IPS-18a (cell line): Measurements from ENCODE around the gene PPP6R3.
"Not testable (repeated sequence)": the region's sequence is repeated elsewhere in the genome, so short reads cannot be mapped to it uniquely, and the experiment has no call there.

ENCODE experiments used
- H3K27ac ChIP-seq: one replicate; pipeline ENCODE4 v1.5.1; 2013; ENCODE audit warnings: low read length
- H3K27me3 ChIP-seq: one replicate; pipeline ENCODE4 v1.6.1; 2013; ENCODE audit warnings: mild to moderate bottlenecking, low read length; ENCODE audit not compliant: control insufficient read depth, insufficient read depth
- H3K36me3 ChIP-seq: one replicate; pipeline ENCODE4 v1.6.1; 2013; ENCODE audit warnings: low read depth, low read length; ENCODE audit not compliant: control insufficient read depth
- H3K4me1 ChIP-seq: one replicate; pipeline ENCODE4 v1.6.1; 2013; ENCODE audit warnings: low read depth, low read length; ENCODE audit not compliant: control insufficient read depth
- H3K4me3 ChIP-seq: one replicate; pipeline ENCODE4 v1.5.1; 2013; ENCODE audit warnings: low read length
- H3K9ac ChIP-seq: one replicate; pipeline ENCODE4 v1.6.1; 2013; ENCODE audit warnings: mild to moderate bottlenecking, low read length, moderate library complexity
- H3K9me3 ChIP-seq: one replicate; pipeline ENCODE4 v1.6.1; 2013; ENCODE audit warnings: low read depth, low read length; ENCODE audit not compliant: control insufficient read depth

Gene PPP6R3

DNA sequence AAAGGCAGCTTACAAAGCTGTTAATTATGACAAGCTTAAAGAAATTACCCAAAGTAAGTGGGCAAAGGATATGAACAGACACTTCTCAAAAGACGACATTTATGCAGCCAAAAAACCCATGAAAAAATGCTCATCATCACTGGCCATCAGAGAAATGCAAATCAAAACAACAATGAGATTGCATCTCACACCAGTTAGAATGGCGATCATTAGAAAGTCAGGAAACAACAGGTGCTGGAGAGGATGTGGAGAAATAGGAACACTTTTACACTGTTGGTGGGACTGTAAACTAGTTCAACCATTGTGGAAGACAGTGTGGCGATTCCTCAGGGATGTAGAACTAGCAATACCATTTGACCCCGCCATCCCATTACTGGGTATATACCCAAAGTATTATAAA lies 164.5 kb downstream of the PPP6R3 start:
- H3K27ac ChIP-seq, H3K27me3 ChIP-seq, H3K36me3 ChIP-seq, H3K9ac ChIP-seq, H3K4me3 ChIP-seq, H3K9me3 ChIP-seq, H3K4me1 ChIP-seq: not testable (repeated sequence)

GRCh38 chr11:68626236-68626635 lies 165.7 kb downstream of the PPP6R3 start:
- H3K27ac ChIP-seq, H3K27me3 ChIP-seq, H3K9me3 ChIP-seq, H3K4me1 ChIP-seq, H3K36me3 ChIP-seq, H3K4me3 ChIP-seq, H3K9ac ChIP-seq: not testable (repeated sequence)

DNA sequence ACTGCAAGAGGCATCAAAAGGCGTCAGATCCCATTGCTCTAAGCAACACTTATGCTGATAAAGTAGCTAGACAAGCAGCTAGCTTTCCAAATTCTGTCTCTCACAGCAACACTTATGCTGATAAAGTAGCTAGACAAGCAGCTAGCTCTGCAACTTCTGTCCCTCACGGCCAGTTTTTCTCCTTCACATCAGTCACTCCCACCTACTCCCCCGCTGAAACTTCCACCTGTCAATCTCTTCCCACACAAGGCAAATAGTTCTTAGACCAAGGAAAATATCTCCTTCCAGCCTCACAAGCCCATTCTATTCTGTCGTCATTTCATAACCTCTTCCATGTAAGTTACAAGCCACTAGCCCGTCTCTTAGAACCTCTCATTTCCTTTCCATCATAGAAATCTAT lies 168.3 kb downstream of the PPP6R3 start:
- H3K27me3 ChIP-seq, H3K4me1 ChIP-seq, H3K9me3 ChIP-seq, H3K9ac ChIP-seq, H3K27ac ChIP-seq, H3K36me3 ChIP-seq, H3K4me3 ChIP-seq: not testable (repeated sequence)

- not testable (repeated sequence) for H3K9ac ChIP-seq, H3K9me3 ChIP-seq, H3K4me1 ChIP-seq, H3K4me3 ChIP-seq, H3K36me3 ChIP-seq, H3K27me3 ChIP-seq, H3K27ac ChIP-seq
Observed at GRCh38 chr11:68632375-68632774, 171.8 kb downstream of the PPP6R3 start.

GRCh38 chr11:68632802-68633201 lies 172.2 kb downstream of the PPP6R3 start:
- Histone ChIP-seq H3K9ac (no peak overlapping the region), H3K9me3 (no peaks in the 10 kb centered on the region)

DNA sequence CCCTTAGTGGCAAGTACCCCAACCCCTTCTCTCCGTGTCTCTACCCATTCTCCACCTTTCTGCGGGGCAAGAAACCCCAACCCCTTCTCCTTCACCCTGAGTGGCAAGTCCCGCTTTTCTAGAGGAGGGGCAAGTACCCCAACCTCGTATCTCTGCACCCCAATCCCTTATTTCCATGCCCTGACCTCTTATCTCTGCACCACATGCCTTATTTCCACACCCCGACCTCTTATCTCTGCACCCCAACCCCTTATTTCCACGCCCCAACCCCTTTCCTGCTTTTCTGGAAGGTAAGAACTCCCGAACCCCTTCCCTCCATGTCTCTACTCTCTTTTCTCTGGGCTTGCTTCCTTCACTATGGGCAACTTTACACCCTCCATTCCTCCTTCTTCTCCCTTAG lies 174.1 kb downstream of the PPP6R3 start:
- not testable (repeated sequence) for H3K9me3 ChIP-seq, H3K4me3 ChIP-seq, H3K36me3 ChIP-seq, H3K27me3 ChIP-seq, H3K4me1 ChIP-seq, H3K9ac ChIP-seq, H3K27ac ChIP-seq

More at GRCh38 chr11:68632802-68633201, 172.2 kb downstream of the PPP6R3 start:
- no peak overlapping the region for H3K4me3 ChIP-seq
- peaks cover 7% of the 10 kb centered on the region for H3K4me1 ChIP-seq
- H3K36me3 ChIP-seq, result no peaks in the 10 kb centered on the region
- H3K27ac ChIP-seq, result no peak overlapping the region
- no peaks in the 10 kb centered on the region for H3K27me3 ChIP-seq

DNA sequence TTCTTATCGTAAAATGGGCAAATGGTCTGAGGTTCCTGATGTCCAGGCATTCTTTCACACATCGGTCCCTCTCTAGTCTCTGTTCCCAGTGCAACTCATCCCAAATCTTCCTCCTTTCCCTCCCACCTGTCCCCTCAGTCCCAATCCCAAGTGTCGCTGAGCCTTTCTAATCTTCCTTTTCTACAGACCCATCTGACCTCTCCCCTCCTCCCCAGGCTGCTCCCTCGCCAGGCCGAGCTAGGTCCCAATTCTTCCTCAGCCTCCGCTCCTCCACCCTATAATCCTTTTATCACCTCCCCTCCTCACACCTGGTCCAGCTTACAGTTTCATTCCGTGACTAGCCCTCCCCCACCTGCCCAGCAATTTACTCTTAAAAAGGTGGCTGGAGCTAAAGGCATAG lies 174.6 kb downstream of the PPP6R3 start:
- H3K4me1 ChIP-seq, H3K36me3 ChIP-seq, H3K27me3 ChIP-seq, H3K9me3 ChIP-seq, H3K27ac ChIP-seq, H3K9ac ChIP-seq, H3K4me3 ChIP-seq: not testable (repeated sequence)

GRCh38 chr11:68635883-68636282 lies 175.3 kb downstream of the PPP6R3 start:
- not testable (repeated sequence) for H3K9me3 ChIP-seq, H3K27me3 ChIP-seq, H3K27ac ChIP-seq, H3K4me3 ChIP-seq, H3K36me3 ChIP-seq, H3K9ac ChIP-seq, H3K4me1 ChIP-seq

DNA sequence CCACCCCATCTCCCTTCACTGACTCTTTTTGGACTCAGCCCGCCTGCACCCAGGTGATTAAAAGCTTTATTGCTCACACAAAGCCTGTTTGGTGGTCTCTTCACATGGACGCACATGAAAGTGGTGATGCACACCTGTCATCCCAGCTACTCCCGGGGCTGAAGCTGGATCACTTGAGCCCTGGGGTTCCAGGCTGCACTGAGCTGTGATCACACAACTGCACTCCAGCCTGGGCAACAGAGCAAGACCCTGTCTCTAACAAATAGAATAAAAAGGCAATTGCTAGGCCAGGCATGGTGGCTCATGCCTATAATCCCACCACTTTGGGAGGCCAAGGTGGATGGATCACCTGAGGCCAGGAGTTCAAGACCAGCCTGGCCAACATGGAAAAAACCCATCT lies 178.8 kb downstream of the PPP6R3 start:
- not testable (repeated sequence) for H3K27ac ChIP-seq, H3K4me3 ChIP-seq, H3K9ac ChIP-seq, H3K9me3 ChIP-seq, H3K27me3 ChIP-seq, H3K36me3 ChIP-seq, H3K4me1 ChIP-seq

GRCh38 chr11:68641880-68642279 lies 181.3 kb downstream of the PPP6R3 start:
- Histone ChIP-seq H3K27ac (no peak overlapping the region), H3K4me1 (no peaks in the 10 kb centered on the region), H3K9ac (no peak overlapping the region), H3K36me3 (no peaks in the 10 kb centered on the region), H3K27me3 (no peaks in the 10 kb centered on the region), H3K9me3 (no peaks in the 10 kb centered on the region), H3K4me3 (no peak overlapping the region)

DNA sequence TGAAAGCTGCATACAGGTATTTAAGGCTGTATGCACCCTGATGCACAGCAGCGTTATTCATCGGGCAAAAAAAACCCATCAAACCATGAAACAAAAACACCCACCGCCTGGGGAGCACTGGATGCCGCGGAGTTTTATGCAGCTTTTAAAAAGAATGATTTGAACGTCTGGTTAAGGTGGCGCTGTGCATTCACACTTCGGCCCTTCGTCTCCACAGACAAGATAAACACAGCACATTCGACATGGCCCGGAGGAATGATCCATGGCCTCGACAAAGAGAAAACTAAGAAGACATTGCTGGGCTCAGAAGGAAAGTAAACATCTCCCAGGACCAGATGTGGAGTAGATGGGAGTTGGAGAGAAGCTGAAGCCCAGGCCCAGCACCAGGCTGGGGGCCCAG lies 183.0 kb downstream of the PPP6R3 start:
- Histone ChIP-seq H3K36me3 (no peaks in the 10 kb centered on the region), H3K9ac (no peak overlapping the region), H3K9me3 (no peaks in the 10 kb centered on the region), H3K27me3 (no peaks in the 10 kb centered on the region), H3K4me3 (no peak overlapping the region), H3K27ac (no peak overlapping the region), H3K4me1 (no peaks in the 10 kb centered on the region)

- no peaks in the 10 kb centered on the region for H3K4me1 ChIP-seq
- H3K9ac ChIP-seq, result no peak overlapping the region
- H3K27ac ChIP-seq, result no peak overlapping the region
- H3K27me3 ChIP-seq, result no peaks in the 10 kb centered on the region
- no peaks in the 10 kb centered on the region for H3K9me3 ChIP-seq
- H3K36me3 ChIP-seq, result no peaks in the 10 kb centered on the region
- no peak overlapping the region for H3K4me3 ChIP-seq
Observed at GRCh38 chr11:68646832-68647231, 186.3 kb downstream of the PPP6R3 start.
